HepG2 (cell line): ENCODE data around the gene ACADS. TPM values are rescaled to one million over a fixed set of nuclear protein-coding genes. Genes with fewer than 3 reads are reported as not detected.

ENCODE experiments used
- ATAC-seq: fragments of 200-7000 bp; cut with Tn5 transposase; 3 replicates; pipeline ENCODE4 v1.9.1; 2020; ENCODE audit warnings: mild to moderate bottlenecking, moderate library complexity
- BruUV-seq: library from RNA; stranded (reverse); fragments of 400-500 nt; replicated peaks from 2 replicates; lab custom pipeline; 2021; lab: Mats Ljungman, UMichigan
- CTCF ChIA-PET: fragments of 300-600 bp; formaldehyde crosslinking; extraction: SDS; loops from one replicate; lab custom pipeline; 2021; ENCODE audit warnings: low total read pairs, inconsistent platforms, low intra/inter-chr PET ratio; lab: Yijun Ruan, JAX
- POLR2A ChIA-PET: fragments of 350-600 bp; sonication (Branson Sonifier 250); formaldehyde crosslinking; loops from one replicate; lab custom pipeline; 2020; ENCODE audit warnings: antibody characterized with exemption, inconsistent platforms; lab: Yijun Ruan, JAX
- DNase-seq: peaks from one replicate; pipeline ENCODE4 v3.0.0-alpha.2; 2015; ENCODE audit warnings: low spot score
- FAIRE-seq: peaks from 3 replicates; lab custom pipeline; 2011; peaks lifted over from hg19 to GRCh38; lab: Jason Lieb, UNC
- H2AFZ ChIP-seq: one replicate; pipeline ENCODE4 v1.6.1; 2011; ENCODE audit warnings: low read length, inconsistent platforms
- H3K27ac ChIP-seq: fragments of 300-600 bp; 3 replicates; pipeline ENCODE4 v1.8.0; 2011; ENCODE audit warnings: mixed run types, mild to moderate bottlenecking, mixed read lengths, low read length, inconsistent platforms; ENCODE audit not compliant: insufficient read depth; ENCODE audit errors: extremely low read length
- H3K27me3 ChIP-seq, 2 experiments: fragments of 200-600 bp in 1 of 2; 2 replicates in 1 of 2; 3 replicates in 1 of 2; pipeline versions ENCODE4 v1.6.0 to v1.8.0; 2011; ENCODE audit warnings: low read length in 2 of 2, mild to moderate bottlenecking in 2 of 2, moderate library complexity in 2 of 2, inconsistent platforms in 1 of 2; ENCODE audit not compliant: insufficient read depth in 2 of 2, control insufficient read depth in 1 of 2
- H3K36me3 ChIP-seq, 2 experiments: fragments of 200-600 bp in 1 of 2; replicated peaks in 1 of 2; 2 replicates in 1 of 2; 3 replicates in 1 of 2; pipeline versions ENCODE4 v1.5.1 to v1.8.0; 2011; ENCODE audit warnings: low read length in 2 of 2, inconsistent platforms in 1 of 2; ENCODE audit not compliant: insufficient read depth in 2 of 2, control insufficient read depth in 1 of 2
- H3K4me1 ChIP-seq: 2 replicates; pipeline ENCODE4 v1.5.1; 2012; ENCODE audit warnings: low read length, inconsistent platforms; ENCODE audit not compliant: insufficient read depth
- H3K4me2 ChIP-seq: 2 replicates; pipeline ENCODE4 v1.6.0; 2011; ENCODE audit warnings: low read depth, low read length, inconsistent platforms
- H3K4me3 ChIP-seq, 3 experiments: fragments of 200-600 bp in 1 of 3; sonication (generic), shearing (Covaris generic) in 1 of 3; replicated peaks in 1 of 3; 2 replicates each; pipeline ENCODE4 v1.5.1; 2011 to 2016; ENCODE audit warnings: low read length in 3 of 3, inconsistent platforms in 2 of 3, low read depth in 2 of 3, mild to moderate bottlenecking in 2 of 3, control low read depth in 1 of 3, mixed read lengths in 1 of 3; ENCODE audit not compliant: insufficient read depth in 1 of 3
- H3K79me2 ChIP-seq: one replicate; pipeline ENCODE4 v1.6.1; 2011; ENCODE audit warnings: low read length, inconsistent platforms; ENCODE audit not compliant: insufficient read depth
- H3K9ac ChIP-seq: 2 replicates; pipeline ENCODE4 v1.6.0; 2011; ENCODE audit warnings: mild to moderate bottlenecking, low read depth, low read length, inconsistent platforms; ENCODE audit not compliant: insufficient read depth
- H3K9me3 ChIP-seq: 2 replicates; pipeline ENCODE4 v1.5.1; 2012; ENCODE audit warnings: mild to moderate bottlenecking, low read length
- H4K20me1 ChIP-seq: 2 replicates; pipeline ENCODE4 v1.6.0; 2011; ENCODE audit warnings: inconsistent platforms, mild to moderate bottlenecking, low read length, moderate library complexity; ENCODE audit not compliant: insufficient read depth
- AGO2 ChIP-seq: fragments of 200-400 bp; formaldehyde crosslinking; optimal IDR thresholded peaks from 2 replicates; pipeline ENCODE3; 2017; ENCODE audit warnings: mild to moderate bottlenecking, low read depth, low read length, moderate library complexity
- HNRNPL ChIP-seq: fragments of 200-400 bp; formaldehyde crosslinking; IDR thresholded peaks from 2 replicates; pipeline ENCODE4 v1.6.1; 2017; ENCODE audit warnings: mild to moderate bottlenecking, low read depth, low read length
- PBX3 ChIP-seq: sonication (generic); formaldehyde crosslinking; IDR thresholded peaks from 2 replicates; pipeline ENCODE4 v1.8.1; 2023; ENCODE audit warnings: missing genetic modification reagents, inconsistent platforms, borderline replicate concordance
- ZGPAT ChIP-seq: IDR thresholded peaks from 2 replicates; pipeline ENCODE4 v1.6.1; 2016; ENCODE audit warnings: mild to moderate bottlenecking
- WGBS: methylation state at CpG from one replicate; pipeline ENCODE4 v1.1.6; 2017; ENCODE audit warnings: low lambda C conversion rate; 5-methylcytosine and 5-hydroxymethylcytosine counted together
- in situ Hi-C: cut with HindIII; loops from 2 replicates; pipeline ENCODE4 v1.10.0; 2017; ENCODE audit warnings: low pct_unique_long_range_greater_than_20kb; ENCODE audit not compliant: extremely low pct_ligation_motif_present
- intact Hi-C: fragments of 100-400 bp; cut with micrococcal nuclease; formaldehyde crosslinking; loops from one replicate; pipeline ENCODE4 v1.10.0; 2022; ENCODE audit not compliant: unreplicated experiment
- polyA plus RNA-seq, 8 experiments: library from polyadenylated mRNA; depleted of rRNA in 3 of 8; stranded (reverse) in 7 of 8; unstranded in 1 of 8; fragments of >200 nt; fragmentation: Illumina TruSeq in 4 of 8; extraction: Trizol in 4 of 8; gene quantifications; 2 replicates each; pipeline versions ENCODE4 v1.2.1 to v1.2.3, GENCODE V29; 2011 to 2016; ENCODE audit warnings: low read depth in 4 of 8, missing spikeins in 1 of 8, mixed read lengths in 1 of 8; ENCODE audit not compliant: insufficient read depth in 1 of 8
- total RNA-seq, 5 experiments: library from RNA; depleted of rRNA; stranded (reverse); fragments of >200 nt; fragmentation: Illumina TruSeq; extraction: Trizol; gene quantifications; 2 replicates each; pipeline ENCODE4 v1.2.3, GENCODE V29; 2016; ENCODE audit warnings: low read depth in 1 of 5

Gene ACADS
- total and polyA plus RNA-seq, 2 of the 13 experiments (the other 11 are each of a cell fraction or from before 2014, with no cell fraction given) = 17.4 to 27.7 TPM

- Histone ChIP-seq H4K20me1 (no peaks in the 10 kb centered on the region), H3K36me3 (no peaks in the 10 kb centered on the region; a peak in 2 of 5 replicates), H3K27ac (no peak overlapping the region), H3K4me3 (no peak overlapping the region), H3K9ac (no peak overlapping the region), H3K4me1 (peaks cover 19% of the 10 kb centered on the region), H3K79me2 (no peaks in the 10 kb centered on the region), H3K27me3 (no peaks in the 10 kb centered on the region), H3K4me2 (no peak overlapping the region), H3K9me3 (no peaks in the 10 kb centered on the region), H2AFZ (no peak overlapping the region)
- FAIRE-seq (no peak), DNase-seq (no peak), ATAC-seq (no peak)
- 96% methylated on average over 14 of the region's 38 CpGs for WGBS
- ChIA-PET CTCF (no interaction called here), POLR2A (no interaction called here)
- TF ChIP-seq ZGPAT (CRISPR knock-in tag) (no peak), AGO2 (peak; percentile 36)
- in situ Hi-C loops (no loop called here), intact Hi-C loops (no loop called here)
- TSS peak; percentile 44 for BruUV-seq
Measured at GRCh38 chr12:120739031-120739762, 13.6 kb downstream of the ACADS start.

- no TSS peak for BruUV-seq
- CTCF ChIA-PET = no interaction called here
- in situ Hi-C loops = no loop called here
- no peaks in the 10 kb centered on the region for H3K79me2 ChIP-seq
- H3K4me1 ChIP-seq = peaks cover 19% of the 10 kb centered on the region
- TF ChIP-seq AGO2 (peak; percentile 54), HNRNPL (0 out of 2 replicates have a peak, but pooled peaks have one; percentile 36), PBX3 (CRISPR knock-in tag) (no peak)
- TF ChIP-seq, all 625 proteins: peak for 2
- Histone ChIP-seq H3K36me3 (no peaks in the 10 kb centered on the region; a peak in 2 of 5 replicates), H4K20me1 (no peaks in the 10 kb centered on the region), H3K4me3 (no peak overlapping the region), H3K9ac (no peak overlapping the region), H3K27me3 (no peaks in the 10 kb centered on the region), H3K27ac (no peak overlapping the region), H3K4me2 (no peak overlapping the region), H3K9me3 (no peaks in the 10 kb centered on the region), H2AFZ (no peak overlapping the region)
- intact Hi-C loops = no loop called here
- no peak for ATAC-seq
- FAIRE-seq = no peak
- no peak for DNase-seq
- WGBS = 79% methylated on average over 13 of the region's 16 CpGs
- POLR2A ChIA-PET = no interaction called here
Measured at GRCh38 chr12:120739821-120740613, 14.4 kb downstream of the ACADS start.
